ENCODE measurements around the gene UBXN6.

DNA sequence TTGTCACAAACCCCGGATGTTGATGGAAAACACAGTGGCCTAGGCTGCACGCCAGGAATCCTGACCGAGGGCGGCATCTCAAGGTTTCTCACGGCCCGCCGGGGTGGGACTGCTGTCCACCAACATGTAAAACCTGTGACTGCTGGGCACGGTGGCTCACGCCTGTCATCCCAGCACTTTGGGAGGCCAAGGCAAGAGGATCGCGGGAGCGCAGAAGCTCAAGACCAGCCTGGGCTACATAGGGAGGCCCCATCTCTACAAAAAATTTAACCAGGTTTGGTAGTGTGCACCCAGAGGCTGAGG, 49.5 kb upstream of the UBXN6 start:
- TF ChIP-seq, protein P1, sequence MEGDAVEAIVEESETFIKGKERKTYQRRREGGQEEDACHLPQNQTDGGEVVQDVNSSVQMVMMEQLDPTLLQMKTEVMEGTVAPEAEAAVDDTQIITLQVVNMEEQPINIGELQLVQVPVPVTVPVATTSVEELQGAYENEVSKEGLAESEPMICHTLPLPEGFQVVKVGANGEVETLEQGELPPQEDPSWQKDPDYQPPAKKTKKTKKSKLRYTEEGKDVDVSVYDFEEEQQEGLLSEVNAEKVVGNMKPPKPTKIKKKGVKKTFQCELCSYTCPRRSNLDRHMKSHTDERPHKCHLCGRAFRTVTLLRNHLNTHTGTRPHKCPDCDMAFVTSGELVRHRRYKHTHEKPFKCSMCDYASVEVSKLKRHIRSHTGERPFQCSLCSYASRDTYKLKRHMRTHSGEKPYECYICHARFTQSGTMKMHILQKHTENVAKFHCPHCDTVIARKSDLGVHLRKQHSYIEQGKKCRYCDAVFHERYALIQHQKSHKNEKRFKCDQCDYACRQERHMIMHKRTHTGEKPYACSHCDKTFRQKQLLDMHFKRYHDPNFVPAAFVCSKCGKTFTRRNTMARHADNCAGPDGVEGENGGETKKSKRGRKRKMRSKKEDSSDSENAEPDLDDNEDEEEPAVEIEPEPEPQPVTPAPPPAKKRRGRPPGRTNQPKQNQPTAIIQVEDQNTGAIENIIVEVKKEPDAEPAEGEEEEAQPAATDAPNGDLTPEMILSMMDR (IDR thresholded peaks at IDR 0.05): no peak
- no peak for TF ChIP-seq POLR2A (IDR thresholded peaks at IDR 0.05)
- TF ChIP-seq POLR2AphosphoS5 (IDR thresholded peaks at IDR 0.05; ENCODE audit: insufficient read depth in 1 of 2, low read depth in 1 of 2): no peak

Data from vagina (tissue), 2 donors.